ENCODE results near the gene TIGAR. TPM values are rescaled to one million over a fixed set of nuclear protein-coding genes. Genes with fewer than 3 reads are reported as not detected.

Gene TIGAR
- total RNA-seq, 1 donor from 2014 or later: 18.1 TPM

- no peak overlapping the region for H3K4me3 Mint-ChIP-seq
- H3K9me3 Mint-ChIP-seq: no peaks in the 10 kb centered on the region
- H3K27ac Mint-ChIP-seq: no peak overlapping the region
- peaks cover 13% of the 10 kb centered on the region for H3K4me1 Mint-ChIP-seq
- Histone ChIP-seq H3K4me2 (no peak overlapping the region), H3K79me2 (ENCODE audit: low read depth) (no peaks in the 10 kb centered on the region), H2AFZ (replicated peaks) (no peak overlapping the region), H3K36me3 (no peaks in the 10 kb centered on the region), H3K27ac (no peak overlapping the region), H3K4me3 (no peak overlapping the region), H3K27me3 (no peaks in the 10 kb centered on the region), H4K20me1 (ENCODE audit: low read depth) (no peaks in the 10 kb centered on the region), H3K9ac (no peak overlapping the region), H3K9me3 (ENCODE audit: low read depth) (no peaks in the 10 kb centered on the region), H3F3A (ENCODE audit: low read depth) (peaks cover 5% of the 10 kb centered on the region), H3K4me1 (peaks cover 10% of the 10 kb centered on the region)
- no peak for TF ChIP-seq EZH2 (IDR thresholded peaks at IDR 0.05)
- TF ChIP-seq EZH2phosphoT487 (IDR thresholded peaks at IDR 0.05): no peak
- TF ChIP-seq, protein P1, sequence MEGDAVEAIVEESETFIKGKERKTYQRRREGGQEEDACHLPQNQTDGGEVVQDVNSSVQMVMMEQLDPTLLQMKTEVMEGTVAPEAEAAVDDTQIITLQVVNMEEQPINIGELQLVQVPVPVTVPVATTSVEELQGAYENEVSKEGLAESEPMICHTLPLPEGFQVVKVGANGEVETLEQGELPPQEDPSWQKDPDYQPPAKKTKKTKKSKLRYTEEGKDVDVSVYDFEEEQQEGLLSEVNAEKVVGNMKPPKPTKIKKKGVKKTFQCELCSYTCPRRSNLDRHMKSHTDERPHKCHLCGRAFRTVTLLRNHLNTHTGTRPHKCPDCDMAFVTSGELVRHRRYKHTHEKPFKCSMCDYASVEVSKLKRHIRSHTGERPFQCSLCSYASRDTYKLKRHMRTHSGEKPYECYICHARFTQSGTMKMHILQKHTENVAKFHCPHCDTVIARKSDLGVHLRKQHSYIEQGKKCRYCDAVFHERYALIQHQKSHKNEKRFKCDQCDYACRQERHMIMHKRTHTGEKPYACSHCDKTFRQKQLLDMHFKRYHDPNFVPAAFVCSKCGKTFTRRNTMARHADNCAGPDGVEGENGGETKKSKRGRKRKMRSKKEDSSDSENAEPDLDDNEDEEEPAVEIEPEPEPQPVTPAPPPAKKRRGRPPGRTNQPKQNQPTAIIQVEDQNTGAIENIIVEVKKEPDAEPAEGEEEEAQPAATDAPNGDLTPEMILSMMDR (IDR thresholded peaks at IDR 0.05): no peak
- H3K27me3 Mint-ChIP-seq (ENCODE audit: insufficient read depth, low read depth): peaks cover 5% of the 10 kb centered on the region
- H3K36me3 Mint-ChIP-seq: no peaks in the 10 kb centered on the region
- DNase-seq (ENCODE audit: low spot score): no peak
Measured at GRCh38 chr12:4380332-4380731, 59.3 kb downstream of the TIGAR start.

DNA sequence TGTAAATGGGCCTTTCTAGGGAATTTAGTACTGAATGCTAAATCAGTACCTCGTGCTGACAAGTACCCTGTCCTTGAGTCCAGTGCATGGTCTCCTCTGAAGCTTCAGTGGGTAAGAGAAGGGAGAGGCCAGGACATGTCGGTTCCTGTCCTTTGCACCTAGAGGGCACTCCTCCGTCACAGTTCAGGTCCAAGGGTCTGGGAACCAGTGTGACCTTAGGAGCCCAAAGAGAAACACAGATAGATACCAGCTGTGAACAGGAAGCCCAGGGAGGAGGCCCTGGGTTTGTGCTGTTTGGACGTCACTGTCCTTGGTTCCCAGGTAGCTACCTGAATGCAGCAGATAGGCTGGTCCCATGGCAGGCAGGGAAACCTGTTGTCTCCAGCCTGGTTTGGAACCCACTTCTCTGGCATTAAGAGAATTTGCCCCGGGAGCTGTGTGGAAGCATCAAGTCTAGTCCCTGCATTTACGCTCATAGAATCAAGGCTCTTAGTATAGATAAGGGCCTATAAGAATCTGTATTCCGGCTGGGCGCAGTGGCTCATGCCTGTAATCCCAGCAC, 62.4 kb downstream of the TIGAR start:
- Mint-ChIP-seq H3K4me3 (no peak overlapping the region), H3K36me3 (no peaks in the 10 kb centered on the region), H3K27me3 (ENCODE audit: insufficient read depth, low read depth) (peaks cover 5% of the 10 kb centered on the region), H3K4me1 (peaks cover 13% of the 10 kb centered on the region), H3K9me3 (no peaks in the 10 kb centered on the region), H3K27ac (no peak overlapping the region)
- Histone ChIP-seq H3K4me3 (no peak overlapping the region), H2AFZ (replicated peaks) (no peak overlapping the region), H3K9me3 (ENCODE audit: low read depth) (no peaks in the 10 kb centered on the region), H3K4me1 (peaks cover 10% of the 10 kb centered on the region), H3K9ac (no peak overlapping the region), H4K20me1 (ENCODE audit: low read depth) (no peaks in the 10 kb centered on the region), H3K79me2 (ENCODE audit: low read depth) (no peaks in the 10 kb centered on the region), H3F3A (ENCODE audit: low read depth) (peaks cover 5% of the 10 kb centered on the region), H3K27me3 (no peaks in the 10 kb centered on the region), H3K27ac (no peak overlapping the region), H3K4me2 (no peak overlapping the region), H3K36me3 (no peaks in the 10 kb centered on the region)
- DNase-seq (ENCODE audit: low spot score): peak; percentile 63
- TF ChIP-seq EZH2 (IDR thresholded peaks at IDR 0.05) (no peak), EZH2phosphoT487 (IDR thresholded peaks at IDR 0.05) (no peak)
- TF ChIP-seq, protein P1 (IDR thresholded peaks at IDR 0.05): peak; percentile 56

GRCh38 chr12:4386801-4387200, 65.8 kb downstream of the TIGAR start:
- no peak overlapping the region for H3K4me3 ChIP-seq
- Mint-ChIP-seq H3K4me3 (no peak overlapping the region), H3K9me3 (no peaks in the 10 kb centered on the region), H3K27me3 (ENCODE audit: insufficient read depth, low read depth) (peaks cover 10% of the 10 kb centered on the region), H3K4me1 (no peaks in the 10 kb centered on the region), H3K27ac (no peak overlapping the region), H3K36me3 (no peaks in the 10 kb centered on the region)
- no peak overlapping the region for H3K4me2 ChIP-seq
- no peaks in the 10 kb centered on the region for H3K27me3 ChIP-seq
- no peaks in the 10 kb centered on the region for H3K79me2 ChIP-seq (ENCODE audit: low read depth)
- H3K36me3 ChIP-seq: no peaks in the 10 kb centered on the region
- DNase-seq (ENCODE audit: low spot score): no peak
- no peak for TF ChIP-seq EZH2phosphoT487 (IDR thresholded peaks at IDR 0.05)
- TF ChIP-seq, protein P1 (IDR thresholded peaks at IDR 0.05): no peak
- no peak for TF ChIP-seq EZH2 (IDR thresholded peaks at IDR 0.05)
- H3K27ac ChIP-seq: no peak overlapping the region
- H3K9ac ChIP-seq: no peak overlapping the region
- no peaks in the 10 kb centered on the region for H4K20me1 ChIP-seq (ENCODE audit: low read depth)
- H2AFZ ChIP-seq (replicated peaks): no peak overlapping the region
- H3F3A ChIP-seq (ENCODE audit: low read depth): no peaks in the 10 kb centered on the region
- no peaks in the 10 kb centered on the region for H3K9me3 ChIP-seq (ENCODE audit: low read depth)
- H3K4me1 ChIP-seq: no peaks in the 10 kb centered on the region

Measured in neural progenitor cell (in vitro differentiated cells).